HG03025 (cell line): ENCODE measurements around the gene C19orf38.

Source experiments
- ATAC-seq: cut with Tn5 transposase; IDR thresholded peaks from one replicate; pipeline ENCODE4 v1.9.1; 2021; ENCODE audit warnings: mild to moderate bottlenecking, moderate library complexity; ENCODE audit not compliant: unreplicated experiment, low FRiP score

The C19orf38 gene

GRCh38 chr19:10896851-10897526, 48.8 kb downstream of the C19orf38 start:
- no peak for ATAC-seq

GRCh38 chr19:10898633-10899032, 50.4 kb downstream of the C19orf38 start:
- no peak for ATAC-seq

GRCh38 chr19:10899151-10899653, 51.0 kb downstream of the C19orf38 start:
- ATAC-seq: no peak

GRCh38 chr19:10907925-10908324, 59.7 kb downstream of the C19orf38 start:
- ATAC-seq: no peak

GRCh38 chr19:10908380-10908960, 60.3 kb downstream of the C19orf38 start:
- ATAC-seq: no peak

- ATAC-seq: no peak
Measured at GRCh38 chr19:10911579-10912363, 63.6 kb downstream of the C19orf38 start.

- ATAC-seq: no peak
Measured at GRCh38 chr19:10912619-10913018, 64.4 kb downstream of the C19orf38 start.

GRCh38 chr19:10913716-10914340, 65.6 kb downstream of the C19orf38 start:
- no peak for ATAC-seq

GRCh38 chr19:10915130-10916091, 67.2 kb downstream of the C19orf38 start:
- ATAC-seq: no peak

GRCh38 chr19:10916602-10917001, 68.4 kb downstream of the C19orf38 start:
- ATAC-seq: no peak

- no peak for ATAC-seq
Measured at GRCh38 chr19:10918359-10918758, 70.1 kb downstream of the C19orf38 start.
